Tibial nerve (tissue), 4 donors: Measurements from ENCODE around the gene FCN1.

Experiments used
- CTCF ChIP-seq, 5 experiments: fragments of 200-600 bp in 3 of 5; fragments of 450-650 bp in 2 of 5; sonication (generic) in 3 of 5; IDR thresholded peaks; one replicate each; pipeline ENCODE4 v1.5.1; 2016 to 2019; ENCODE audit warnings: antibody characterized with exemption in 5 of 5, mild to moderate bottlenecking in 3 of 5, moderate library complexity in 2 of 5
- EP300 ChIP-seq, 2 donors: sonication (generic); formaldehyde crosslinking; IDR thresholded peaks; one replicate each; pipeline ENCODE4 v1.6.1; 2017; ENCODE audit warnings: antibody characterized with exemption in 2 of 2, mild to moderate bottlenecking in 1 of 2
- POLR2A ChIP-seq, 2 donors: fragments of 450-650 bp; IDR thresholded peaks; one replicate each; pipeline ENCODE4 v1.6.1; 2017; ENCODE audit warnings: antibody characterized with exemption in 2 of 2, mild to moderate bottlenecking in 2 of 2, moderate library complexity in 2 of 2

GRCh38 chr9:134915046-134915985 is 2.4 kb downstream of the FCN1 start:
- TF ChIP-seq CTCF (IDR thresholded peaks at IDR 0.05) (no peak), POLR2A (IDR thresholded peaks at IDR 0.05) (no peak), EP300 (IDR thresholded peaks at IDR 0.05) (no peak)
